ENCODE data around the gene LRIT2.

The LRIT2 gene

DNA sequence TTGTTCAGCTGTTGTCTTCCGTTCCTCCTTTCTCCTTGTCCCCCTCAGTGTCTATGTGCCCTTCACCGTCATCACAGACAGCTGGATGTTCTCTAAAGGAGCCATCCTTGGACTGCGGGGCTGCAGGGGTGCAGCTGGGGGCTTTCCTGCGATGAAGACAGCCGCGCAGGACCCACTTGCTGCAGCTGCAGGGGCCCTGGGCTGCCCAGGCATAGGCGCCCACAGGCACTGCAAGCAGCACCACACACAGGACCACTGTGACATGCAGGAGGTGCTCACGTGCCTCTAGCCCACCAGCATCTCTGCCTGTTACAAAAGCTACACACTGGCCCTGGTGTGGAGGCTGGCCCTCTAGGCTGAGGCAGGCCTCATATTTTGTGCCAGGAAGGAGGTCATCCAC, 3.4 kb downstream of the LRIT2 start:
- H3K27me3 ChIP-seq (ENCODE audit: control insufficient read depth, insufficient read depth, low read length), result no peaks in the 10 kb centered on the region
- H2AFZ ChIP-seq, result no peak overlapping the region
- H3K36me3 ChIP-seq (ENCODE audit: control insufficient read depth, insufficient read depth, low read length), result no peaks in the 10 kb centered on the region
- no peak overlapping the region for H3K4me3 ChIP-seq (ENCODE audit: low read depth, low read length)
- no peak overlapping the region for H3K4me2 ChIP-seq (ENCODE audit: low read length)
- no peaks in the 10 kb centered on the region for H3K79me2 ChIP-seq
- no peak overlapping the region for H3K27ac ChIP-seq
- H3K9me3 ChIP-seq (ENCODE audit: control insufficient read depth, low read length), result no peaks in the 10 kb centered on the region
- H3K4me1 ChIP-seq, result no peaks in the 10 kb centered on the region
- H3K9ac ChIP-seq, result no peak overlapping the region
- TF ChIP-seq, protein P1, sequence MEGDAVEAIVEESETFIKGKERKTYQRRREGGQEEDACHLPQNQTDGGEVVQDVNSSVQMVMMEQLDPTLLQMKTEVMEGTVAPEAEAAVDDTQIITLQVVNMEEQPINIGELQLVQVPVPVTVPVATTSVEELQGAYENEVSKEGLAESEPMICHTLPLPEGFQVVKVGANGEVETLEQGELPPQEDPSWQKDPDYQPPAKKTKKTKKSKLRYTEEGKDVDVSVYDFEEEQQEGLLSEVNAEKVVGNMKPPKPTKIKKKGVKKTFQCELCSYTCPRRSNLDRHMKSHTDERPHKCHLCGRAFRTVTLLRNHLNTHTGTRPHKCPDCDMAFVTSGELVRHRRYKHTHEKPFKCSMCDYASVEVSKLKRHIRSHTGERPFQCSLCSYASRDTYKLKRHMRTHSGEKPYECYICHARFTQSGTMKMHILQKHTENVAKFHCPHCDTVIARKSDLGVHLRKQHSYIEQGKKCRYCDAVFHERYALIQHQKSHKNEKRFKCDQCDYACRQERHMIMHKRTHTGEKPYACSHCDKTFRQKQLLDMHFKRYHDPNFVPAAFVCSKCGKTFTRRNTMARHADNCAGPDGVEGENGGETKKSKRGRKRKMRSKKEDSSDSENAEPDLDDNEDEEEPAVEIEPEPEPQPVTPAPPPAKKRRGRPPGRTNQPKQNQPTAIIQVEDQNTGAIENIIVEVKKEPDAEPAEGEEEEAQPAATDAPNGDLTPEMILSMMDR (IDR thresholded peaks at IDR 0.05), result no peak

DNA sequence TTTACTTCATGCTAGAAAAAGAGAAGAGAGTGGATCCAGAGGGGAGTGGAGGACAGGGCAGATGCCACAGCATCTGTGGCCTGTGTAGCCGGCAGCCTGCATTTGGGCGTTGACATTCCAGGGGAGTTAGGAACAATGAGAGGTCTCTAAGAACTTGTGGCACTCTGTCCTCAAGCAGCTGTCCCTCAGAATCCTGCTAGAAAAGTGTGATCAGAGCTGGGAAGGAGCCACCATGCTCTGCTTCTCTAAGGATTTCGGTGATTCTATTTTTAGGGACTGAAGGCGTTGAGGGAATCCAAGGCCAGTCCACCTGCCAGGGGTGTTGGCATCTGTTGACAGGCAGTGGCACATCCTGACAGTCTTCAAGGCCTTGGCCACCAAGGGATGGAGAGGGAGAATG, 7.6 kb downstream of the LRIT2 start:
- no peaks in the 10 kb centered on the region for H3K9me3 ChIP-seq (ENCODE audit: control insufficient read depth, low read length)
- no peaks in the 10 kb centered on the region for H3K36me3 ChIP-seq (ENCODE audit: control insufficient read depth, insufficient read depth, low read length)
- no peaks in the 10 kb centered on the region for H3K4me1 ChIP-seq
- no peak overlapping the region for H3K9ac ChIP-seq
- H3K4me2 ChIP-seq (ENCODE audit: low read length), result no peak overlapping the region
- H3K27ac ChIP-seq, result no peak overlapping the region
- TF ChIP-seq, protein P1 (IDR thresholded peaks at IDR 0.05), result no peak
- no peak overlapping the region for H2AFZ ChIP-seq
- no peaks in the 10 kb centered on the region for H3K27me3 ChIP-seq (ENCODE audit: control insufficient read depth, insufficient read depth, low read length)
- H3K4me3 ChIP-seq (ENCODE audit: low read depth, low read length), result no peak overlapping the region
- H3K79me2 ChIP-seq, result no peaks in the 10 kb centered on the region

GRCh38 chr10:84216834-84217233, 8.5 kb downstream of the LRIT2 start:
- Histone ChIP-seq H3K4me1 (no peaks in the 10 kb centered on the region), H3K9ac (no peak overlapping the region), H2AFZ (no peak overlapping the region), H3K27me3 (ENCODE audit: control insufficient read depth, insufficient read depth, low read length) (no peaks in the 10 kb centered on the region), H3K9me3 (ENCODE audit: control insufficient read depth, low read length) (no peaks in the 10 kb centered on the region), H3K27ac (no peak overlapping the region), H3K4me2 (ENCODE audit: low read length) (no peak overlapping the region), H3K36me3 (ENCODE audit: control insufficient read depth, insufficient read depth, low read length) (no peaks in the 10 kb centered on the region), H3K4me3 (ENCODE audit: low read depth, low read length) (no peak overlapping the region), H3K79me2 (no peaks in the 10 kb centered on the region)
- TF ChIP-seq, protein P1 (IDR thresholded peaks at IDR 0.05), result no peak

- H3K9ac ChIP-seq, result no peak overlapping the region
- H3K36me3 ChIP-seq (ENCODE audit: control insufficient read depth, insufficient read depth, low read length), result no peaks in the 10 kb centered on the region
- H3K4me3 ChIP-seq (ENCODE audit: low read depth, low read length), result no peak overlapping the region
- H3K4me2 ChIP-seq (ENCODE audit: low read length), result no peak overlapping the region
- TF ChIP-seq, protein P1 (IDR thresholded peaks at IDR 0.05), result peak; percentile 20
- H2AFZ ChIP-seq, result no peak overlapping the region
- no peaks in the 10 kb centered on the region for H3K79me2 ChIP-seq
- no peak overlapping the region for H3K27ac ChIP-seq
- H3K9me3 ChIP-seq (ENCODE audit: control insufficient read depth, low read length), result no peaks in the 10 kb centered on the region
- no peaks in the 10 kb centered on the region for H3K27me3 ChIP-seq (ENCODE audit: control insufficient read depth, insufficient read depth, low read length)
- no peaks in the 10 kb centered on the region for H3K4me1 ChIP-seq
Measured at GRCh38 chr10:84214612-84215235, 10.6 kb downstream of the LRIT2 start.

- no peaks in the 10 kb centered on the region for H3K79me2 ChIP-seq
- H3K9me3 ChIP-seq (ENCODE audit: control insufficient read depth, low read length), result no peaks in the 10 kb centered on the region
- no peaks in the 10 kb centered on the region for H3K27me3 ChIP-seq (ENCODE audit: control insufficient read depth, insufficient read depth, low read length)
- no peak overlapping the region for H3K4me2 ChIP-seq (ENCODE audit: low read length)
- H3K36me3 ChIP-seq (ENCODE audit: control insufficient read depth, insufficient read depth, low read length), result no peaks in the 10 kb centered on the region
- no peak overlapping the region for H3K27ac ChIP-seq
- H3K4me3 ChIP-seq (ENCODE audit: low read depth, low read length), result no peak overlapping the region
- H3K9ac ChIP-seq, result no peak overlapping the region
- no peak overlapping the region for H2AFZ ChIP-seq
- no peaks in the 10 kb centered on the region for H3K4me1 ChIP-seq
- TF ChIP-seq, protein P1 (IDR thresholded peaks at IDR 0.05), result no peak
Measured at GRCh38 chr10:84214046-84214572, 11.2 kb downstream of the LRIT2 start.

Data from parathyroid adenoma (tissue), 2 donors.